Neural progenitor cell (in vitro differentiated cells): ENCODE measurements around the gene PAEP.

Experiments used
- EZH2 ChIP-seq: fragments of 200-600 bp; sonication (generic); IDR thresholded peaks from 2 replicates; pipeline ENCODE4 v1.6.1; 2017; ENCODE audit warnings: antibody characterized with exemption, mild to moderate bottlenecking, moderate library complexity
- EZH2phosphoT487 ChIP-seq: fragments of 200-600 bp; sonication (generic); IDR thresholded peaks from 2 replicates; pipeline ENCODE4 v1.6.1; 2017; ENCODE audit warnings: antibody characterized with exemption
- TF ChIP-seq, protein P1 (sequence below): fragments of 200-600 bp; sonication (generic); IDR thresholded peaks from 2 replicates; pipeline ENCODE4 v1.5.1; 2017; ENCODE audit warnings: antibody characterized with exemption, mild to moderate bottlenecking

DNA sequence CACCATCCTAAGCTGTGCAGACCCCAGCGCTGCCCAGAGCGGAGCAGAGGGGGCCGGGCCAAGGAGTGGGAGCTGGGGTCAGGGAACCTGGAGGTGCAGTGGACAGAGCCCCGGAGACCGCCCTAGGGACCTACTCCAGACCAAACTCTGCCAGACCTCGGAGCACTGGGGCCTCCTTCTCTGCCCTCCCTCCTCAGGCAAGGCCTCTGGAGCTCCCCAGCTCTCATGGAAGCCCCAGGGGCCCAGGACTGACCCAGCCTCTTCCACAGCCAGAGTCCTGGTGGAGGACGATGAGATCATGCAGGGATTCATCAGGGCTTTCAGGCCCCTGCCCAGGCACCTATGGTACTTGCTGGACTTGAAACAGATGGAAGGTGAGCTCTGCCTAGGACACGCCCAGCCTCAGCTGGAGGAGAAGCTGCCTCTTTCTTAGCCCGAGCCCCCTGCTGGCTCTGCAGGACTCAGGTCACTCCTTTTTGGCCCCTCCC, 3.6 kb downstream of the PAEP start:
- TF ChIP-seq, protein P1, sequence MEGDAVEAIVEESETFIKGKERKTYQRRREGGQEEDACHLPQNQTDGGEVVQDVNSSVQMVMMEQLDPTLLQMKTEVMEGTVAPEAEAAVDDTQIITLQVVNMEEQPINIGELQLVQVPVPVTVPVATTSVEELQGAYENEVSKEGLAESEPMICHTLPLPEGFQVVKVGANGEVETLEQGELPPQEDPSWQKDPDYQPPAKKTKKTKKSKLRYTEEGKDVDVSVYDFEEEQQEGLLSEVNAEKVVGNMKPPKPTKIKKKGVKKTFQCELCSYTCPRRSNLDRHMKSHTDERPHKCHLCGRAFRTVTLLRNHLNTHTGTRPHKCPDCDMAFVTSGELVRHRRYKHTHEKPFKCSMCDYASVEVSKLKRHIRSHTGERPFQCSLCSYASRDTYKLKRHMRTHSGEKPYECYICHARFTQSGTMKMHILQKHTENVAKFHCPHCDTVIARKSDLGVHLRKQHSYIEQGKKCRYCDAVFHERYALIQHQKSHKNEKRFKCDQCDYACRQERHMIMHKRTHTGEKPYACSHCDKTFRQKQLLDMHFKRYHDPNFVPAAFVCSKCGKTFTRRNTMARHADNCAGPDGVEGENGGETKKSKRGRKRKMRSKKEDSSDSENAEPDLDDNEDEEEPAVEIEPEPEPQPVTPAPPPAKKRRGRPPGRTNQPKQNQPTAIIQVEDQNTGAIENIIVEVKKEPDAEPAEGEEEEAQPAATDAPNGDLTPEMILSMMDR: no peak
- no peak for TF ChIP-seq EZH2
- TF ChIP-seq EZH2phosphoT487: no peak
